Ovary (tissue), 9 donors: ENCODE results near the gene RFESD. TPM values are rescaled to one million over a fixed set of nuclear protein-coding genes. Genes with fewer than 3 reads are reported as not detected.

Source experiments
- DNase-seq, 5 donors: peaks; one replicate each; pipeline ENCODE4 v3.0.0-alpha.2; 2019 to 2020
- H3K27ac ChIP-seq, 2 donors: fragments of 200-600 bp; one replicate each; pipeline versions ENCODE4 v1.5.1 to v1.8.0; 2019 to 2022
- H3K27me3 ChIP-seq: fragments of 200-600 bp; one replicate; pipeline ENCODE4 v1.8.0; 2022
- H3K36me3 ChIP-seq: fragments of 200-600 bp; sonication (generic); one replicate; pipeline ENCODE4 v1.5.1; 2019
- H3K4me1 ChIP-seq: one replicate; pipeline ENCODE4 v1.8.1; 2013; ENCODE audit warnings: mild to moderate bottlenecking, moderate library complexity; ENCODE audit not compliant: insufficient read depth
- H3K4me3 ChIP-seq: fragments of 200-600 bp; sonication (generic); one replicate; pipeline ENCODE4 v1.5.1; 2017
- H3K9me3 ChIP-seq, 2 donors: fragments of 200-600 bp in 1 of 2; sonication (generic) in 1 of 2; one replicate each; pipeline versions ENCODE4 v1.5.1 to v1.8.1; 2013 to 2019; ENCODE audit warnings: mild to moderate bottlenecking in 1 of 2, moderate library complexity in 1 of 2
- CTCF ChIP-seq, 3 donors: fragments of 450-650 bp in 2 of 3; fragments of 200-600 bp in 1 of 3; IDR thresholded peaks; one replicate each; pipeline versions ENCODE4 v1.5.1 to v1.8.0; 2016 to 2022; ENCODE audit warnings: antibody characterized with exemption in 3 of 3, mild to moderate bottlenecking in 1 of 3
- EP300 ChIP-seq: sonication (generic); formaldehyde crosslinking; IDR thresholded peaks from one replicate; pipeline ENCODE4 v1.6.1; 2017; ENCODE audit warnings: antibody characterized with exemption
- POLR2A ChIP-seq: fragments of 450-650 bp; IDR thresholded peaks from one replicate; pipeline ENCODE4 v1.6.1; 2017; ENCODE audit warnings: antibody characterized with exemption, mild to moderate bottlenecking, moderate library complexity
- WGBS, 3 donors: extraction: QIAGEN DNeasy Blood & Tissue Kit in 1 of 3; methylation state at CpG; one replicate each; pipeline versions ENCODE4 v1.1.5 to v1.1.7; 2013 to 2017; 5-methylcytosine and 5-hydroxymethylcytosine counted together
- intact Hi-C, 4 donors: fragments of 100-400 bp; cut with DNase I; formaldehyde crosslinking; loops; one replicate each; pipeline versions ENCODE4 v1.11.0 to v1.15.1; 2022 to 2023
- polyA plus RNA-seq, 2 donors: library from polyadenylated mRNA; stranded (reverse); fragments of 200-250 nt in 1 of 2; fragments of 350-450 nt in 1 of 2; fragmentation: Illumina TruSeq in 1 of 2; extraction: RNeasy Lipid Tissue Mini Kit (QIAGEN cat#74804) in 1 of 2; gene quantifications; one replicate each; pipeline ENCODE4 v1.2.3, GENCODE V29; 2013 to 2014
- total RNA-seq, 7 donors: library from RNA; depleted of rRNA in 2 of 7; stranded (reverse); fragments of >200 nt in 2 of 7; fragmentation: NEBNext Ultra II Directional in 3 of 7; extraction: Animal tissue kit (Norgen Biotek cat#: 25700) in 3 of 7; gene quantifications; one replicate each; pipeline versions ENCODE4 v1.1.0 to v1.2.4, GENCODE V29; 2016 to 2023
- donor health status: DM: no; HTN: no; CAD: no; lungs with moderate emphysema.
- donor health status: DM: no; HTN: no; CAD: no.
- donor health status: Bipolar disorder and iron deficiency.
- donor health status: DM: yes; HTN: yes; CAD: no.
- donor health status: DM: no; HTN: no; CAD: no.
- donor health status: DM: yes; HTN: yes; CAD: no.

RFESD gene
- total and polyA plus RNA-seq, 9 donors = 1.1 to 5.0 (median 3.2) TPM

DNA sequence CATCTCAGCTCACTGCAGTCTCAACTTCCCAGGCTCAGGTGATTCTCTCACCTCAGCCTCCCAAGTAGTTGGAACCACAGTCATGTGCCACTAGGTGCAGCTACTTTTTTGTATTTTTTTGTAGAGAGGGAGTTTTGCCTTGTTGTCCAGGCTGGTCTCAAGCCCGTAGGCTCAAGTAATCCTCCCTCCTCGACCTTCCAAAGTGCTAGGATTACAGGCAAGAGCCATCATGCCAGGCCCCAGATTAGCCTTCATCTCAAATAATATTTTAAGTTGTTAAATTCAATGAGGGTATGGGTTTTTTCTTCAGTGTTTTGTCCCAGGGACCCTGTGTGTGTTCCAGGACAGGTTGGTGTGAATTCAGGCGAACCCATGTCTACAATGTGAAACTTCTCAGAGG lies 12.5 kb upstream of the RFESD start:
- intact Hi-C loops = no loop called here
- no peak for DNase-seq
- Histone ChIP-seq H3K27me3 (no peaks in the 10 kb centered on the region), H3K36me3 (no peaks in the 10 kb centered on the region), H3K9me3 (no peaks in the 10 kb centered on the region), H3K4me3 (no peak overlapping the region), H3K27ac (no peak overlapping the region), H3K4me1 (no peaks in the 10 kb centered on the region)
- TF ChIP-seq EP300 (no peak), CTCF (IDR thresholded peaks at IDR 0.05) (no peak), POLR2A (no peak)
- WGBS, 3 donors = 88 to 92% (median 90%) methylated on average over 3 of the region's 3 CpGs

DNA sequence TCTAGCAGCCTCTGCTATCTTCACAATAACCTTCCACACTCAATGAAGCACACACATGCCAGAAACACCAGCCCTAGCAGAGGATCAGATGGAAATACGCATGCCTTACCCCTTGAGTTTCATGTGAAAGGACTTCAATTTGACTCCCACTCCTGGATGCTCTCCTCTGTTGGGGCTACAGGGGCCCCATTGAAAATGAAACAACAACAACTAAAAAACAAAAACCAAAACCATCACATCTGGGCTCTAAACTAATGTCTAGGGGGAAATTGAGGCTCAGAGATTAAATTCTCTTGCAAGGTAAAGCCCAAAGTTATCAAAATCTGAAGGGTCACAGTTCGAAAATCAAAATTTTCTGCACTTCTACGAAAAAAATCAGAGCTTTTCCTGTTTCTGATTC lies 7.9 kb upstream of the RFESD start:
- Histone ChIP-seq H3K9me3 (no peaks in the 10 kb centered on the region), H3K4me1 (no peaks in the 10 kb centered on the region), H3K27me3 (no peaks in the 10 kb centered on the region), H3K4me3 (no peak overlapping the region), H3K36me3 (no peaks in the 10 kb centered on the region), H3K27ac (no peak overlapping the region)
- TF ChIP-seq CTCF (IDR thresholded peaks at IDR 0.05) = no peak
- no peak for TF ChIP-seq EP300
- no peak for TF ChIP-seq POLR2A
- WGBS, 3 donors = 71 to 82% (median 80%) methylated on average over 3 of the region's 3 CpGs
- no peak for DNase-seq
- intact Hi-C loops = no loop called here

- intact Hi-C loops = loop anchor here (5.0 to 10.0 kb wide), 4 partner anchors 93 to 1523 kb away; partner anchors contain the start of gene RHOBTB3 (in 1 of the 4)
- no peak for DNase-seq
- 65 to 76% (median 69%) methylated on average over 5 of the region's 5 CpGs for WGBS, 3 donors
- Histone ChIP-seq H3K27ac (no peak overlapping the region), H3K9me3 (no peaks in the 10 kb centered on the region), H3K36me3 (no peaks in the 10 kb centered on the region), H3K27me3 (no peaks in the 10 kb centered on the region), H3K4me3 (no peak overlapping the region), H3K4me1 (no peaks in the 10 kb centered on the region)
- TF ChIP-seq CTCF (IDR thresholded peaks at IDR 0.05) (no peak), POLR2A (no peak), EP300 (no peak)
Observed at GRCh38 chr5:95641741-95642220, 4.8 kb upstream of the RFESD start.

DNA sequence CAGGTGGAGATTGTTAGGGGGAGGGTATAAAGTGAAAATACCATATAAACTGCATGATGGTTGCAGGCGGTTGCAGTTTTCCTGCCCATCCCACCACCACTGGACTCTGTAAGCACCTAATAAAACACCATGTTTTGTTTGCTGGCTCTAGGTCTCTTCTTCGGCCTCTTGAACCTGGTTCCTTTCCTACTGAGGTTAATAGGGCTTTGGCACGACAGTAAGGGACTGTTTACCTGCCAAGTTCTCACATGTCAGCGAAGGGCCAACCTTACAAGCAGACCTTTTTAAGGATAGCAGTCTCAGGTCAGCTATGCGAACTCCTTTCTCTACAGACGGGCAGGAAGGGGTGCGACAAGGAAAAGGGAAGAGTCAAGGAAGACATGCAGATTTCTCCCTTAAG lies 3.4 kb upstream of the RFESD start:
- intact Hi-C loops = loop anchor here (5.0 to 10.0 kb wide), 4 partner anchors 92 to 1522 kb away; partner anchors contain the start of gene RHOBTB3 (in 1 of the 4)
- 85 to 87% (median 85%) methylated on average over 7 of the region's 7 CpGs for WGBS, 3 donors
- no peak for DNase-seq
- Histone ChIP-seq H3K4me3 (no peak overlapping the region), H3K27me3 (no peaks in the 10 kb centered on the region), H3K4me1 (no peaks in the 10 kb centered on the region), H3K9me3 (no peaks in the 10 kb centered on the region), H3K36me3 (no peaks in the 10 kb centered on the region), H3K27ac (no peak overlapping the region)
- no peak for TF ChIP-seq EP300
- no peak for TF ChIP-seq CTCF (IDR thresholded peaks at IDR 0.05)
- no peak for TF ChIP-seq POLR2A
